ENCODE data around the gene LLCFC1.

Gene LLCFC1

DNA sequence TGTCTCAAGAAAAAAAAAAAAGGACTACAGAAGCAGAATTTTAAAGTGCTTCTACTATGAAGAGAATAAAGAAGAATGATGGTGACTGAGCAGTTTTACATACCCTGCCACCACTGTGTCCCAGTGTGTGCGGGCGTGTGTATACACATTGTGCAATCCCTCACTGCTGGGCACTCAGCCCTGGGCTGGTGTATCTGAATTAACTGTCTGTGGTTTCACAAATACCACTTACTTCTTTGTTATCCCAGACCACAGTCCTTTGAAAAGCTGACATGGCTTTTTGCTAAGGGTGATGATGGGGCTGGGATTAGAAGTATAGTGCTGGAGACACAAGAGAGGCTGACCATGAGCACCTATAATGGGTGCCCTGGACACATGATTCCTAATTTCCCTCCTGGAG, 32.6 kb upstream of the LLCFC1 start:
- no peak for TF ChIP-seq TAF1 (IDR thresholded peaks at IDR 0.05; ENCODE audit: borderline replicate concordance, insufficient read depth, low read length)
- TF ChIP-seq POLR2AphosphoS5 (IDR thresholded peaks at IDR 0.05; ENCODE audit: low read depth, low read length), result no peak
- TF ChIP-seq SIN3A (IDR thresholded peaks at IDR 0.05; ENCODE audit: borderline replicate concordance, insufficient read depth, low read length), result no peak
- TF ChIP-seq FOXP2 (optimal IDR thresholded peaks at IDR 0.05; ENCODE audit: borderline replicate concordance, extremely low read depth, extremely low read length, insufficient read depth), result no peak
- TF ChIP-seq, protein P1, sequence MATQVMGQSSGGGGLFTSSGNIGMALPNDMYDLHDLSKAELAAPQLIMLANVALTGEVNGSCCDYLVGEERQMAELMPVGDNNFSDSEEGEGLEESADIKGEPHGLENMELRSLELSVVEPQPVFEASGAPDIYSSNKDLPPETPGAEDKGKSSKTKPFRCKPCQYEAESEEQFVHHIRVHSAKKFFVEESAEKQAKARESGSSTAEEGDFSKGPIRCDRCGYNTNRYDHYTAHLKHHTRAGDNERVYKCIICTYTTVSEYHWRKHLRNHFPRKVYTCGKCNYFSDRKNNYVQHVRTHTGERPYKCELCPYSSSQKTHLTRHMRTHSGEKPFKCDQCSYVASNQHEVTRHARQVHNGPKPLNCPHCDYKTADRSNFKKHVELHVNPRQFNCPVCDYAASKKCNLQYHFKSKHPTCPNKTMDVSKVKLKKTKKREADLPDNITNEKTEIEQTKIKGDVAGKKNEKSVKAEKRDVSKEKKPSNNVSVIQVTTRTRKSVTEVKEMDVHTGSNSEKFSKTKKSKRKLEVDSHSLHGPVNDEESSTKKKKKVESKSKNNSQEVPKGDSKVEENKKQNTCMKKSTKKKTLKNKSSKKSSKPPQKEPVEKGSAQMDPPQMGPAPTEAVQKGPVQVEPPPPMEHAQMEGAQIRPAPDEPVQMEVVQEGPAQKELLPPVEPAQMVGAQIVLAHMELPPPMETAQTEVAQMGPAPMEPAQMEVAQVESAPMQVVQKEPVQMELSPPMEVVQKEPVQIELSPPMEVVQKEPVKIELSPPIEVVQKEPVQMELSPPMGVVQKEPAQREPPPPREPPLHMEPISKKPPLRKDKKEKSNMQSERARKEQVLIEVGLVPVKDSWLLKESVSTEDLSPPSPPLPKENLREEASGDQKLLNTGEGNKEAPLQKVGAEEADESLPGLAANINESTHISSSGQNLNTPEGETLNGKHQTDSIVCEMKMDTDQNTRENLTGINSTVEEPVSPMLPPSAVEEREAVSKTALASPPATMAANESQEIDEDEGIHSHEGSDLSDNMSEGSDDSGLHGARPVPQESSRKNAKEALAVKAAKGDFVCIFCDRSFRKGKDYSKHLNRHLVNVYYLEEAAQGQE (IDR thresholded peaks at IDR 0.05; ENCODE audit: insufficient read depth in 1 of 2, low read depth in 2 of 2, low read length in 2 of 2), result no peak

DNA sequence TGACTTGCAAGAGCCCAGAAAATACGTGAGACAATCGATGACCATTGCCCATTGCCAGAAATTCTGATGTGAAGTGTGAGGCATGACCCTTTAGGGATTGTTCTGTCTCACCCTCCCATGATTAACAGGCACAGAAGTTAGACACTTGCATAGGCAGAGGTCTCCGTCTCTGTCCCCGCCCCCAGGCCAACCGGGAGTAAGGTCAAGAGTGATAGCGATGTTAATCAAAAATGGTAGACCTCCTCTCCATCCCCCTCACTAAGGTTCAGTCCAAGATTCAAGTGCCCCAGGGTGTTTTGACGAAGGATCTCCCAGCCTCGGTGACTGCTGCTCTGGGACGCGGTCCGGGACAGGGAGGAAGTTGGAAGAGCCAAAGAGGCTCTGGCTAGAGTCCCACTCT, 31.0 kb upstream of the LLCFC1 start:
- no peak for TF ChIP-seq FOXP2 (optimal IDR thresholded peaks at IDR 0.05; ENCODE audit: borderline replicate concordance, extremely low read depth, extremely low read length, insufficient read depth)
- TF ChIP-seq, protein P1 (IDR thresholded peaks at IDR 0.05; ENCODE audit: insufficient read depth in 1 of 2, low read depth in 2 of 2, low read length in 2 of 2), result no peak
- TF ChIP-seq POLR2AphosphoS5 (IDR thresholded peaks at IDR 0.05; ENCODE audit: low read depth, low read length), result no peak

DNA sequence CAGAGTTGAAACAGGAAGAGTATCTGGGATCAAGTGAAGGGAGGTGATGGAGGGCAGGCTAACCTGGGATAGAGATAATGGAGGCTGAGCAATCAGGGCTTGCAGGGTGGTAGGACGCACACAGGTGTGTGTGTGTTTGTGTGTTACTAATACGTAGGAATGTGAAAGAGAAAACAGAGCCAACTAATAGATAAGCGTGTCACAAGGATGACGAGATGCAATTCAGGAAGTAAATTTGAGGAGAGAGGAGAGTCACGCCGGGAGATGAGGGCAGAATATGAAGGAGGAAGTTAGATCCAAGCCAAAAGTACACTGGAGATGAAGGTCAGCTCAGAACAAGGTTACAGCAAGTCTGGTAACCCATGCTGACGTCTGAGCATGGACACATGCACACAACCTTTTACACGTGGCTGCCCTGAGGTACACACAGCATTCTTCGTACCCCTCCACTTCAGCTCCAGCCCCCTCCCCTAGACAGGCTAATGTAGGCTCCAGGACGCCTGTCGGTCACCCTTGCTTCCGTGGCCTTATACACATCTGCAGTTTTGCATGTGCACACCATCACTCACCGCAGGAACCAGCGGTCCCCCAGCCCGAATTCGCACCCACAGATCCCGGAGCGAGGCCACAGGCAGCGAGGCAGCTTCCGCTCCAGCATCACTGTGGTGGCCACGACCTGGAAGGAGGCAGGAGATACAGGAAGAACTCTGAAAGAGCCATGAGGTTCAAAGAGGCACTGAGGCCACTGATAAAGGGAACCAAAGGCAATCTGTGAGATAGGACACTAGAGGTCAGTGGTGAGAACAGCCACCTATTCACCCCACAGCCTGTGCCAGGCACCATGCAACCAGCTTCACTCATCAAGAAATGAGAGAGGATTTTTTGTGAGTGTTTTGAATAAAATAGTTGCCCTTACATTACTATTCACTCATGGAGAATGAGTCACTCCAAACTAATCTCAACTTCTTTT, 30.1 kb upstream of the LLCFC1 start:
- TF ChIP-seq POLR2AphosphoS5 (IDR thresholded peaks at IDR 0.05; ENCODE audit: low read depth, low read length) (no peak), TAF1 (IDR thresholded peaks at IDR 0.05; ENCODE audit: borderline replicate concordance, insufficient read depth, low read length) (no peak), SIN3A (IDR thresholded peaks at IDR 0.05; ENCODE audit: borderline replicate concordance, insufficient read depth, low read length) (no peak), FOXP2 (optimal IDR thresholded peaks at IDR 0.05; ENCODE audit: borderline replicate concordance, extremely low read depth, extremely low read length, insufficient read depth) (no peak)
- TF ChIP-seq, protein P1 (IDR thresholded peaks at IDR 0.05; ENCODE audit: insufficient read depth in 1 of 2, low read depth in 2 of 2, low read length in 2 of 2), result no peak

DNA sequence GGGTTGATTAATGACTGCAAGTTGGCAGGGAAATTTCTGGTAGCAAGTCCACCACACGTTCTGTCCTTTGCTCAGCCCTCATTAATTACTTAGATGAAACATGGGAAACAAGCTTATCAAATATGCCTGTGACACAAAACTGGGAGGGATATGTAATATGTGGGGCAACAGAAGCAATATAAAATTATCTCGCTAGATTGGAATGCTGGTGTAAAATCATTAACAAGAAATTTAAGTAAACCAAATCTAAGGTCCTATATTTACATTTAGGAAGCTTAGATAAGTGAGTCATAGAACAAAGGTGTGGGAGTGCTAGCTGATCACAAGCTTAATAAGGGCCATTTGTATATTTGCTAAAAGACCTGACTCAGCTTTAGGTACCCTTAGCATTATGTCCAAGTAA, 29.3 kb upstream of the LLCFC1 start:
- TF ChIP-seq FOXP2 (optimal IDR thresholded peaks at IDR 0.05; ENCODE audit: borderline replicate concordance, extremely low read depth, extremely low read length, insufficient read depth) (no peak), SIN3A (IDR thresholded peaks at IDR 0.05; ENCODE audit: borderline replicate concordance, insufficient read depth, low read length) (no peak), TAF1 (IDR thresholded peaks at IDR 0.05; ENCODE audit: borderline replicate concordance, insufficient read depth, low read length) (no peak), POLR2AphosphoS5 (IDR thresholded peaks at IDR 0.05; ENCODE audit: low read depth, low read length) (no peak)
- TF ChIP-seq, protein P1 (IDR thresholded peaks at IDR 0.05; ENCODE audit: insufficient read depth in 1 of 2, low read depth in 2 of 2, low read length in 2 of 2), result no peak
